GM12864 (cell line): ENCODE data around the gene MCEMP1.

Experiments used
- DNase-seq: peaks from one replicate; pipeline ENCODE4 v3.0.0-alpha.2; 2011; ENCODE audit warnings: low read depth
- H3K4me3 ChIP-seq: 2 replicates; pipeline ENCODE4 v1.5.1; 2011; ENCODE audit warnings: mild to moderate bottlenecking, low read depth, low read length, control low read depth
- CTCF ChIP-seq: IDR thresholded peaks from 2 replicates; pipeline ENCODE4 v1.5.1; 2011; ENCODE audit warnings: low read depth, mild to moderate bottlenecking, moderate library complexity, low read length, control low read depth, inconsistent platforms; ENCODE audit errors: missing control alignments

Gene MCEMP1

GRCh38 chr19:7663706-7664105 lies 13.2 kb upstream of the MCEMP1 start:
- no peak for TF ChIP-seq CTCF
- no peak for DNase-seq

GRCh38 chr19:7665076-7665475 lies 11.8 kb upstream of the MCEMP1 start:
- TF ChIP-seq CTCF = no peak
- no peak overlapping the region for H3K4me3 ChIP-seq
- DNase-seq = no peak

More at GRCh38 chr19:7663706-7664105, 13.2 kb upstream of the MCEMP1 start:
- no peak overlapping the region for H3K4me3 ChIP-seq

- no peak for TF ChIP-seq CTCF
- DNase-seq = no peak
- no peak within 1 kb of the TSS for H3K4me3 ChIP-seq
Observed at GRCh38 chr19:7668842-7669241, 8.0 kb upstream of the MCEMP1 start, which contains the start of gene RETN. TSS of gene RETN (plus strand) at chr19:7669049. CDS start at chr19:7669327, 278 bp downstream.

- no peak for TF ChIP-seq CTCF
- no peak overlapping the region for H3K4me3 ChIP-seq
- no peak for DNase-seq
Observed at GRCh38 chr19:7669641-7670040, 7.2 kb upstream of the MCEMP1 start.

- H3K4me3 ChIP-seq = peak overlapping the region; percentile 18
- TF ChIP-seq CTCF = no peak
- no peak for DNase-seq
Observed at GRCh38 chr19:7670150-7670783, 6.6 kb upstream of the MCEMP1 start.

GRCh38 chr19:7670790-7671189 lies 6.1 kb upstream of the MCEMP1 start:
- H3K4me3 ChIP-seq = no peak overlapping the region
- no peak for DNase-seq
- no peak for TF ChIP-seq CTCF

- H3K4me3 ChIP-seq = no peak overlapping the region
- no peak for TF ChIP-seq CTCF
- DNase-seq = no peak
Observed at GRCh38 chr19:7672522-7672921, 4.4 kb upstream of the MCEMP1 start.
